Measurements from ENCODE around the gene STEEP1.
A peak's percentile ranks its signal among the peaks of the same experiment; 100 is the strongest.

STEEP1 gene

GRCh38 chrX:119583431-119584059 is 18.3 kb upstream of the STEEP1 start:
- H3K4me1 ChIP-seq, result no peaks in the 10 kb centered on the region
- H3K36me3 ChIP-seq (ENCODE audit: control insufficient read depth, insufficient read depth, low read length), result no peaks in the 10 kb centered on the region
- no peak overlapping the region for H3K4me3 ChIP-seq (ENCODE audit: low read depth, low read length)
- H3K9me3 ChIP-seq (ENCODE audit: control insufficient read depth, low read length), result no peaks in the 10 kb centered on the region
- no peak overlapping the region for H2AFZ ChIP-seq
- no peaks in the 10 kb centered on the region for H3K27me3 ChIP-seq (ENCODE audit: control insufficient read depth, insufficient read depth, low read length)
- H3K9ac ChIP-seq, result no peak overlapping the region
- H3K27ac ChIP-seq, result no peak overlapping the region
- H3K4me2 ChIP-seq (ENCODE audit: low read length), result no peak overlapping the region
- TF ChIP-seq CTCF (IDR thresholded peaks at IDR 0.05), result no peak
- H3K79me2 ChIP-seq, result no peaks in the 10 kb centered on the region

- H3K4me2 ChIP-seq (ENCODE audit: low read length), result no peak overlapping the region
- no peaks in the 10 kb centered on the region for H3K4me1 ChIP-seq
- no peak overlapping the region for H3K4me3 ChIP-seq (ENCODE audit: low read depth, low read length)
- no peak overlapping the region for H3K9ac ChIP-seq
- no peaks in the 10 kb centered on the region for H3K36me3 ChIP-seq (ENCODE audit: control insufficient read depth, insufficient read depth, low read length)
- no peak overlapping the region for H2AFZ ChIP-seq
- H3K9me3 ChIP-seq (ENCODE audit: control insufficient read depth, low read length), result no peaks in the 10 kb centered on the region
- TF ChIP-seq CTCF (IDR thresholded peaks at IDR 0.05), result no peak
- H3K27ac ChIP-seq, result no peak overlapping the region
- H3K27me3 ChIP-seq (ENCODE audit: control insufficient read depth, insufficient read depth, low read length), result no peaks in the 10 kb centered on the region
- H3K79me2 ChIP-seq, result no peaks in the 10 kb centered on the region
Measured at GRCh38 chrX:119579414-119579813, 14.2 kb upstream of the STEEP1 start.

DNA sequence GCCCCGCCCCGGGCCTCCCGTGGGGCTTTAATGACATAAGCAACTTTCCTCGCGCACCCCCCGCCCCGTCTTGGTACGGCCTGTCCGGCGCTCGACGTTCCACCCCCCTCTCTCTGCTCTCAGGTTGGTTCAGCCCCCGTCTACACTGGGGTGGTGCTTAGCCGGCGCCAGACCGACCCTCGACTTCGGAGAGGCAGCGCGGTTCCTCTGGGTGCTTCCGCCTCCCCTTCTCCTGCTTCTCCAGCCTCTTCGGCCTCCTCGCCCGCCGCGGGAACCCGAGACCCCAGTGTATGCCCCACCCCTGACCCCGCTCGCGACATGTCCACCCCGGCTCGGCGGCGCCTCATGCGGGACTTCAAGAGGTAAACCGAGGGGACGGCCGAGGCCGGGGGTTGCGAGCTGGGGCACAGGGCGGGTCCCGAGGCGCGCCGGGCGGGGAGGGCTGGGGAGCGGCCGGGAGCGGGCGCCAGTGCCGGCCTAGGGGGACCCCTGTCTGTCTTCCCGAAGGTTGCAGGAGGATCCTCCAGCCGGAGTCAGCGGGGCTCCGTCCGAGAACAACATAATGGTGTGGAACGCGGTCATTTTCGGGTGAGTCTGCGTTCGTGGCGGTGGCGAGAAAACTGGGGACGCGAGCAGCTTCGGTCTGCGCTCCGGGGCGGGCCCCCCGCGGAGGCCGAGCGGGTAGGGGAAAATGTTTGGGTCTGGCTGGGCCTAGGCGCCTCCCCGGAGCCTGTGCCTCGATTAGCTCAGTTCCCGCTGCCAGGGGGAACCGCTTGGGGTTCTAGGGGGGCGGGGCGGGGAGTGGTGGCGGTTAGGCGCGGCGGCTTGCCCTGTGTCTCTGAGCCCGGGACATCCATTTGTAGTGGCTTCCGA is 9.4 kb upstream of the STEEP1 start, which contains the start of gene UBE2A:
Gene UBE2A (plus strand): TSS at position 170 of the 873 bp plus-strand sequence. CDS start 149 bp downstream, at position 319.
- Histone ChIP-seq H3K27ac (peak within 1 kb of the TSS; percentile 91), H3K36me3 (ENCODE audit: control insufficient read depth, insufficient read depth, low read length) (no peaks in the 10 kb centered on the region), H3K27me3 (ENCODE audit: control insufficient read depth, insufficient read depth, low read length) (no peaks in the 10 kb centered on the region), H3K4me2 (ENCODE audit: low read length) (peak within 1 kb of the TSS; percentile 57), H3K9me3 (ENCODE audit: control insufficient read depth, low read length) (no peaks in the 10 kb centered on the region), H3K4me3 (ENCODE audit: low read depth, low read length) (peak within 1 kb of the TSS; percentile 81), H3K79me2 (no peaks in the 10 kb centered on the region), H3K4me1 (no peaks in the 10 kb centered on the region), H3K9ac (peak within 1 kb of the TSS; percentile 91), H2AFZ (peak within 1 kb of the TSS; percentile 86)
- peak; percentile 49 for TF ChIP-seq CTCF (IDR thresholded peaks at IDR 0.05)

DNA sequence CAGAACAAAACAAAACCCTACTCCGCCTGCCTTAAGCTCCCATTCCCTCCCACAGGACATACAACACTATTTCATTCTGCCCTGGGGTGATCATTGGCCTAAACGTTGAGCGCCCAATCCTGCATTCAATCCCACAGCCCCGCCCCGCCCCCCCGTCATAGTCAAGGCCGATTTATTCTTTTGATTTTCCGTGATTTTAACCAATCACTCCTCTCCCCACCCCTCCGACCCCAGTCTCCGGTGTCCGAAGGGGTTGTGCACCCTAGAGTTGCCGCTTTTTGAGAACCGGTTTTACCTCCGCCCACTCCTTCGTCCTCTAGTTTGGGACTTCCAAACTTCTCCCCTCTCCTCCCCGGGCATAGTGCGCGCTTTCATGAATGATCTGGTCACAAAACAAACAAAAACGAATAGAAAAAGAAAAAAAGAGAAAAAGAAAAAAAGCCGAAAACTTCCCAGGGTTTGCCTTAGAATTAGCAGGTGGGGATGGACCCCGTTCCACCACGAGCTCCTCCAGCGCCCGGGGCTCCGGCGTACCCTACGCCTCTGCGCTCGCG is 8.7 kb upstream of the STEEP1 start:
- Histone ChIP-seq H2AFZ (peak overlapping the region; percentile 86), H3K27ac (peak overlapping the region; percentile 91), H3K4me1 (no peaks in the 10 kb centered on the region), H3K36me3 (ENCODE audit: control insufficient read depth, insufficient read depth, low read length) (no peaks in the 10 kb centered on the region), H3K27me3 (ENCODE audit: control insufficient read depth, insufficient read depth, low read length) (no peaks in the 10 kb centered on the region), H3K9me3 (ENCODE audit: control insufficient read depth, low read length) (no peaks in the 10 kb centered on the region), H3K4me3 (ENCODE audit: low read depth, low read length) (peak overlapping the region; percentile 81), H3K4me2 (ENCODE audit: low read length) (peak overlapping the region; percentile 57), H3K9ac (peak overlapping the region; percentile 21), H3K79me2 (no peaks in the 10 kb centered on the region)
- no peak for TF ChIP-seq CTCF (IDR thresholded peaks at IDR 0.05)
